ENCODE measurements around the gene CCR1. TPM values are rescaled to one million over a fixed set of nuclear protein-coding genes. Genes with fewer than 3 reads are reported as not detected.

Gene CCR1
- total RNA-seq, 6 experiments from 2014 or later = not detected

- TF ChIP-seq CTCF (IDR thresholded peaks at IDR 0.05) = no peak
- no peaks in the 10 kb centered on the region for H3K36me3 Mint-ChIP-seq (ENCODE audit: low read depth)
- no peak overlapping the region for H3K27ac Mint-ChIP-seq
- H3K4me1 Mint-ChIP-seq (ENCODE audit: low read depth) = peaks cover 5% of the 10 kb centered on the region
- no peak overlapping the region for H3K4me3 Mint-ChIP-seq
- H3K9me3 Mint-ChIP-seq = no peaks in the 10 kb centered on the region
- H3K27me3 Mint-ChIP-seq (ENCODE audit: insufficient read depth) = peaks cover 32% of the 10 kb centered on the region
- DNase-seq = no peak
These were observed 25.1 kb upstream of the CCR1 start for GRCh38 chr3:46233194-46233593.

- no peak for DNase-seq
- H3K27me3 Mint-ChIP-seq (ENCODE audit: insufficient read depth) = peaks cover 33% of the 10 kb centered on the region
- no peaks in the 10 kb centered on the region for H3K36me3 Mint-ChIP-seq (ENCODE audit: low read depth)
These were observed 23.2 kb upstream of the CCR1 start for GRCh38 chr3:46231323-46231722.

GRCh38 chr3:46228260-46229242 is 20.4 kb upstream of the CCR1 start:
- Mint-ChIP-seq H3K27ac (no peak overlapping the region), H3K9me3 (no peaks in the 10 kb centered on the region; the same call in 1 of the 2 replicates), H3K27me3 (ENCODE audit: insufficient read depth) (peaks cover 22% of the 10 kb centered on the region), H3K4me1 (ENCODE audit: low read depth) (peaks cover 9% of the 10 kb centered on the region), H3K36me3 (ENCODE audit: low read depth) (no peaks in the 10 kb centered on the region), H3K4me3 (no peak overlapping the region)
- peak; percentile 59 for DNase-seq
- no peak for TF ChIP-seq CTCF (IDR thresholded peaks at IDR 0.05)

More at GRCh38 chr3:46231323-46231722, 23.2 kb upstream of the CCR1 start:
- Mint-ChIP-seq H3K4me1 (ENCODE audit: low read depth) (peaks cover 9% of the 10 kb centered on the region), H3K9me3 (no peaks in the 10 kb centered on the region; the same call in 1 of the 2 replicates), H3K27ac (no peak overlapping the region), H3K4me3 (no peak overlapping the region)
- TF ChIP-seq CTCF (IDR thresholded peaks at IDR 0.05) = no peak

GRCh38 chr3:46222435-46223161 is 14.5 kb upstream of the CCR1 start:
- no peaks in the 10 kb centered on the region for H3K4me1 Mint-ChIP-seq (ENCODE audit: low read depth)
- no peaks in the 10 kb centered on the region; the same call in 1 of the 2 replicates for H3K9me3 Mint-ChIP-seq
- H3K27me3 Mint-ChIP-seq (ENCODE audit: insufficient read depth) = peaks cover 18% of the 10 kb centered on the region
- no peak for DNase-seq
- H3K27ac Mint-ChIP-seq = no peak overlapping the region
- no peaks in the 10 kb centered on the region for H3K36me3 Mint-ChIP-seq (ENCODE audit: low read depth)
- no peak for TF ChIP-seq CTCF (IDR thresholded peaks at IDR 0.05)
- H3K4me3 Mint-ChIP-seq = no peak overlapping the region

GRCh38 chr3:46221938-46222337 is 13.8 kb upstream of the CCR1 start:
- peaks cover 18% of the 10 kb centered on the region for H3K27me3 Mint-ChIP-seq (ENCODE audit: insufficient read depth)
- no peaks in the 10 kb centered on the region for H3K36me3 Mint-ChIP-seq (ENCODE audit: low read depth)
- TF ChIP-seq CTCF (IDR thresholded peaks at IDR 0.05) = no peak
- H3K27ac Mint-ChIP-seq = no peak overlapping the region
- H3K4me3 Mint-ChIP-seq = no peak overlapping the region
- no peaks in the 10 kb centered on the region; the same call in 1 of the 2 replicates for H3K9me3 Mint-ChIP-seq
- DNase-seq = no peak
- no peaks in the 10 kb centered on the region for H3K4me1 Mint-ChIP-seq (ENCODE audit: low read depth)

Measured in HFFc6 (cell line).